ENCODE results near the gene L1CAM. TPM values are rescaled to one million over a fixed set of nuclear protein-coding genes. Genes with fewer than 3 reads are reported as not detected.

Gene L1CAM
- total and polyA plus RNA-seq, 9 of the 15 experiments (the other 6 are each of a cell fraction or from before 2014, with no cell fraction given), result 0.09 to 0.86 (median 0.26) TPM; not detected in 3

DNA sequence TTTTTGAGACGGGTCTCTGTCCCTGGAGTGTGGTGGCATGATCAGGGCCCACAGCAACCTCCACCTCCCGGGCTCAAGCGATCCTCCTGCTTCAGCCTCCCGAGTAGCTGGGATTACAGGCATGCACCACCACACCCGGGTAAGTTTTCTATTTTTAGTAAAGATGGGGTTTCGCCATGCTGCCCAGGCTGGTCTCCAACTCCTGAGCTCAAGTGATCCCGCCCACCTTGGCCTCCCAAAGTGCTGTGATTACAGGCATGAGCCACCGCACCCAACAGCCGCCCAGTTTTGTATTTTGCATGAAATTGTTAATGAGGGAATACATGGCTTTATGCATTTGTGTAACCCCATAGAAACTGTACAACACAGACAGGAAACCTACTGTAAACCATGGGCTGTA is 42.9 kb upstream of the L1CAM start (continued):
- TF ChIP-seq, protein P1, sequence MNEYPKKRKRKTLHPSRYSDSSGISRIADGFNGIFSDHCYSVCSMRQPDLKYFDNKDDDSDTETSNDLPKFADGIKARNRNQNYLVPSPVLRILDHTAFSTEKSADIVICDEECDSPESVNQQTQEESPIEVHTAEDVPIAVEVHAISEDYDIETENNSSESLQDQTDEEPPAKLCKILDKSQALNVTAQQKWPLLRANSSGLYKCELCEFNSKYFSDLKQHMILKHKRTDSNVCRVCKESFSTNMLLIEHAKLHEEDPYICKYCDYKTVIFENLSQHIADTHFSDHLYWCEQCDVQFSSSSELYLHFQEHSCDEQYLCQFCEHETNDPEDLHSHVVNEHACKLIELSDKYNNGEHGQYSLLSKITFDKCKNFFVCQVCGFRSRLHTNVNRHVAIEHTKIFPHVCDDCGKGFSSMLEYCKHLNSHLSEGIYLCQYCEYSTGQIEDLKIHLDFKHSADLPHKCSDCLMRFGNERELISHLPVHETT (CRISPR knock-in tag; conservative IDR thresholded peaks at IDR 0.05 in 1 of 2, IDR thresholded peaks at IDR 0.05 in 1 of 2), result no peak
- TF ChIP-seq ELF2 (CRISPR knock-in tag; IDR thresholded peaks at IDR 0.05) (no peak), EP400 (IDR thresholded peaks at IDR 0.05) (no peak), ZBTB7A (IDR thresholded peaks at IDR 0.05; ENCODE audit: borderline replicate concordance, control insufficient read depth, low read depth, low read length) (no peak), CBX5 (IDR thresholded peaks at IDR 0.05; ENCODE audit: borderline replicate concordance, low read depth) (no peak), MTA3 (IDR thresholded peaks at IDR 0.05; ENCODE audit: borderline replicate concordance) (no peak), LEF1 (IDR thresholded peaks at IDR 0.05) (no peak), POLR3A (IDR thresholded peaks at IDR 0.05; ENCODE audit: borderline replicate concordance, extremely low read depth, insufficient read depth, insufficient read length) (no peak), ZNF232 (CRISPR knock-in tag; IDR thresholded peaks at IDR 0.05) (no peak)

All from K562 (cell line).